GM19324 (cell line): ENCODE data around the gene LDB2.
"Not testable (repeated sequence)": the region's sequence is repeated elsewhere in the genome, so short reads cannot be mapped to it uniquely, and the experiment has no call there.

Experiments
- ATAC-seq: cut with Tn5 transposase; IDR thresholded peaks from one replicate; pipeline ENCODE4 v1.9.1; 2021; ENCODE audit warnings: mild to moderate bottlenecking, moderate library complexity; ENCODE audit not compliant: unreplicated experiment, low FRiP score

Gene LDB2

DNA sequence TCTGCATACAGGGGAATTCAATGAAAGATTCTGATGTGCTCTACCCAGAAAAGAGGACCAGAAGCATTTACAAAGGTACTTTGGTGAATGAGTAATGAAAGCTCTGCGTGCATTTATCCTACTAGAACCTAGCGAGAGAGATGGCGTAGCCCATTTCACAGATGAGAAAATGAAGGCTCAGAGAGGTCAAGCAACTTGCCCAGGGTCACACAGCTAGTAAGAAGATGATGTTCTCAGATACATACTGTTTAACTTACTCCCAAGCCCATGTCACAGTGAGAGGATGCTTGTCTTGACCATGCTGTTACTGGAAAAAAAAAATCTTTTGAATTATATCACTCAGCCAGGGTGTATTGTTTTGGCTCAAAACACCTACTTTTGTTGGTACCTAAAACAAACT, 317.3 kb downstream of the LDB2 start:
- no peak for ATAC-seq

DNA sequence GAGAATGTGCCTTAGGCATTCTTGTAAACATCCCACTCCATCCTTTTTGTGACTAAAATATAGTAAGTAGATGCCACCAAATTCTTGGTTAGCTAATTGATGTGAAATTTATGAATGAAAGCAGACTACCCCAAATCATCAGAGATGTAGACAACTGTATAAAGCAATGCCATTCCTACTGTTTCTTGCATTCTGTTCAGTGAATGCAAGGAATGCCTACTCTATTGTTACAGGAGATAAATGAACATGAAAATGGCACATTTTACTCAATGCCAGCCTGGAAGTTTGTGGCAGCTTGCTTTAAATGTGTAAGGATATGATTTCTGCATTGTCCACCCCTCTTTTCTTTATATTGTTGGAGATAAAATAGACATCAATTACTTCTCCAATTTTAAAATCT, 317.9 kb downstream of the LDB2 start:
- no peak for ATAC-seq

DNA sequence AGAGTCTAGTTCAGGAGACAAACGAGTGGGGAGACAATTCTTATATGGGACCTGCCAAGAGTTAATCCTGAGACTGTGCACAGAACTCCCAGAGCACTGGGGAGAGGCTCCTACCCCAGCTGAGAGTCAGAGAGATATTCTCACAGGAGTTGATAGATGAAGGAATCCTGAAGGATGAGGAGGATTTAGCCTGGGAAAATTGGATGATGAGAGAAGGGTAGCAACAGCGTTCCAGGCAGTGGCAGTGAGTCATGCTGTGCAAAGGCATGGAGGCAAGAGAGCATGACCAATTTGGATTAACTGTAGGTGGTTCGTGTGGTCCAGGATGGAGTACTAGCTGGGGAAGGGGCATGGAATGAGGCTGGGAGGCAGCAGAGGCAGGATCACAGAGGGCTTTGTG, 318.6 kb downstream of the LDB2 start:
- ATAC-seq, result no peak

DNA sequence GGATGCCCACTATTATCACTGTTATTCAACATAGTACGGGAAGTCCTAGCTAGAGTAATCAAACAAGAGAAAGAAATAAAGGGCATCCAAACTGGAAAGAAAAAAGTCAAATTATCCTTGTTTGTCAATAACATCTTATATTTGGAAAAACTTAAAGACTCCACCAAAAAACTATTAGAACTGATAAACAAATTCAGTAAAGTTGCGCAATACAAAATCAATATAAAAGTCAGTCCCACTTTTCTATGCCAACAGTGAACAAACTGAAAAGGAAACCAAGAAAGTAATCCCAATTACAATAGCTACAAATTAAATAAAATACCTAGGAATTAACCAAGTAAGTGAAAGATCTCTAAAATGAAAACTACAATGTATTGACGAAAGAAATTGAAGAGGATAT, 321.3 kb downstream of the LDB2 start:
- ATAC-seq, result no peak

DNA sequence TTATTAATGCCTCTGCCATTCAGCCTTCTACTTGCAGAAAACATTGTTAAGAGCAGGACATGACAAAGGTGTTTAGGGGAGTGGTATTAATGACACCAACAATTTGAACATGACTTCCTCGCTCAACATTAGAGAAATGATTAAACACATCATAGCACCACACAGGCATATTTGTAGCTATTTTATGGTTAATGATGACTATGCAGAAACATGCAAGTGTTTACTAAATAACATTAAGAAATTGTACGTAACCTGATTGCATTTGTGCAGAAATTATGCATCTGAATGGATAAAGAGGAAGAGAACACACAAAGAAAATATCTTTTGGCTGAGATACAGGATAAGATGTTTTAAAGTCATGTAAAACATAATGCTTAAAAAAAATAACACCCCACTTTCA, 323.5 kb downstream of the LDB2 start:
- no peak for ATAC-seq

DNA sequence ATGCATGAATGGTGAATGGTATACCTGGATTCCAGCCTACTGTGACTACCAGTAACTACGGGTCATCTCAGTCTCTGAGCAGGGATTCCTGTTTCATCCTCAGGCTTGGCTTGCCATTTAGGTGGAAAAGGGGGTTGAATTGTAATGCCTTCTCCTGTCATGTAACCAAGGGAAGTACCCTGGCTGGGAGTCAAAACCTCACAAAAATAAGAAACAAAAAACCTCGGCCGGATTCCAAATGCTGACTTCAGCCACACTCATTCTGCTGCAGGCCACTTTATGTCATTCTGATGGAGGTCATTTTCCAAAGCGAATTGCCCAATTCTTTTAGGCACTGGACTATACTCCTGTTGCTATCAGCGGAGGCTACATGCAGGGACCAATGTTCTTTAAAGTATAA, 324.7 kb downstream of the LDB2 start:
- ATAC-seq, result no peak

DNA sequence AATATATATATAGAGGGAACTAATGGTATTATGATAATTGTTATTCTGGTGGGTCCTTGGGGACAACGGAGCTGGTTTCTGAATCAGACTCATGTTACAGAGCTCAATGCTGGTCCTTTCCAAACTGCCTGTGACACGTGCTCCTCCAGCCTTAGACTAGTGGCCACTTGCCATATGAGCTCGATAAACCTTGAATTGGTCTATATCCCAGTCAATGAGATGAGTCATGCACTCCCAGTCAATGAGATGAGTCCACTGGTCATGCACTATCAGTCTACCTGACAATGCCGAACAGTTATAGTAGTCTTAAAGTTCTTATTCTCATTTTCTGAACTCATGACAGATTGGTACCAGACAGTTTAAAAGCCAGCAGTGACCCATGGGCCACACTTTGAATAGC, 325.2 kb downstream of the LDB2 start:
- ATAC-seq, result no peak

DNA sequence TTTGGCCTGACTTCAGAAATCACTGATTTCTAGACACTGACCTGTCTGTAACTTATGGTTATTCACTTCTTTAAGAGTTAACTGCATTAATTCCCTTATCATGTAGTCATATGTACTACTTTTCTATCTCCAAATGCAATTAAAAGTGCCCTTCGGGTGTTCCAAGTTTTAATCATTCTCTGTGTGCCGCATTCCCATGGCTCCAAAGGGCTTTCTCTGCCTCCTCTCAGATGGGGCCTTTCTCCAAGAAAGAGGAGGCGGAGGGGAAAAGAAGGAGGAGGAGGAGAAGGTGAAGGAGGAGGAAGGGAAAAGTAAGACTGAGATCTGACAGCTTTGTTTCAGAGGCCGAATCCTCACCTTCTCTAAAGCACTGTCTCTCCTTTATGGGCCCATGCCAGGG, 325.8 kb downstream of the LDB2 start:
- ATAC-seq, result no peak

DNA sequence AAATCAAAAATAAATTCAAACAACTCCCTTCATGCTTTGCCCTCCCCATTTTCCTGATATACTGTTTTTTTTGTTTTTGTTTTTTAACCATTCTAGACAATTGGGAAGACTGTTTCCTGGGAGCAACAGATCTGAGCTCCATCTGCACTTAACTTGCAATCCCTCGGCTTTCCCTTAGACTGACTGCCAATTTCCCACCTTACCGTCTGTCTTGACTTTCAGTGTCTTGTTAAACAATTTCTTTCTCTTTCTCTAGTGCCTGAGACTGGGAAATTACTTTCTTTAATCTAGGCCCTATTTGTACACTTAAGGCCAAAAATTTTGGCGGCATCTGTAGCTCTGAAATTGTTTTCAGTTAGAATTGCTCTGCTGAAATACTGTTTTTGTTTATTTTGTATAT, 326.3 kb downstream of the LDB2 start:
- no peak for ATAC-seq

DNA sequence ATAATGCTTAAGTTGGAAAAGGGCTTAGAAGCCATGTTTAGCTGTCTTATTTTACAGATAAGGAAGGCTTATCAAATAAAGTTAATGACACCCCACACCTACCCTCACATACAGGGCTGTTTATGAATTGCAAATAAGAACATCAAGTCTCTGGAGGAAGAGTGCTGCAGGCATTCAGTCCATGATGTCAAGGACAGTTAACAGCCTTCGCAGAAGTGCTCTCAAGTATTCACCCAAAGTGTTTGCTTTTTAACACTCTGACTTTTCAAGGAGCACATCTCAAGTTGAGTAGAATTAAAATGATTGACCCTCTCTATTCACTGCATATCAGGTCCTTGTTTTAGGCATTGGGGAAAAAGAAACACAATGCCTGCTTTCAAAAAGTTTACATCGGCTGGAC, 328.7 kb downstream of the LDB2 start:
- ATAC-seq, result no peak

DNA sequence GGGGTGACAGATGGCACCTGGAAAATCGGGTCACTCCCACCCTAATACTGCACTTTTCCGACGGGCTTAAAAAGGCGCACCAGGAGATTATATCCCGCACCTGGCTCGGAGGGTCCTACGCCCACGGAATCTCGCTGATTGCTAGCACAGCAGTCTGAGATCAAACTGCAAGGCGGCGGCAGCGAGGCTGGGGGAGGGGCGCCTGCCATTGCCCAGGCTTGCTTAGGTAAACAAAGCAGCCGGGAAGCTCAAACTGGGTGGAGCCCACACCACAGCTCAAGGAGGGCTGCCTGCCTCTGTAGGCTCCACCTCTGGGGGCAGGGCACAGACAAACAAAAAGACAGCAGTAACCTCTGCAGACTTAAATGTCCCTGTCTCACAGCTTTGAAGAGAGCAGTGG, 341.1 kb downstream of the LDB2 start:
- not testable (repeated sequence) for ATAC-seq

DNA sequence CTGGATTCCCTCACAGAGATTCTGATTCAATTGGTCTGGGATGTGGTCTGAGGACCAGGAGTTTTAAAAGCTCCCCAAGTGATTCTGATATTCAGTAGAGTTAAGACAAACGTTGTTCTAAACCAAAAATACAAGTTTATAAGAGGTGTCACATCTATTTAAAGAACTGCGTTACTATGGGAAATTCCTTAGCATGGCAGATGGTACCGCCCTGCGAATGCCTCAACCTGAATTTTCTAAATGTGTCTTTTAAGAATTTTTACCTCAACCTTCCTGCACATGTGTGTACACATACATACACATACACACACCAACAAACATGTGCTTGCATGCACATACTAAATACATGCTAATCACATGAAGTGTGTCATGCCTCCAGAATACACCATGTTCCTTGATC, 343.3 kb downstream of the LDB2 start:
- ATAC-seq, result no peak

DNA sequence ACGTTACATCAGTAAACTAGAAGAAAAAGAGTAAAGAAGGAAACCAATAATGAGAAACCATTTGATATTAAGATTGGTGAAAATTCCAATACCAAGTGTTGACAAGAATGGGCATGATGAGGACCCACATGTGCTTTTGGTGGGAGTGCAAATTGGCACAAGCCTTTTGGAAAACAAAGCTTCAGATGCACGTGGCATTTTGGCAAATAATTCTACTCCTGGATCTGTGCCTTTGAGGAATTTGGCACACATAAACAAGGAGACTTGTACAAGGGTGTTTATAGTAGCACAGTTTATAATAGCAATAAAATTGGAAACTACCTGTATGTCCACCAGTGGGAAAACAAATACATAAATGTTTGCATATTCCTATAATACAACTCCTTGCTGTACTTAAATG, 347.9 kb downstream of the LDB2 start:
- no peak for ATAC-seq

DNA sequence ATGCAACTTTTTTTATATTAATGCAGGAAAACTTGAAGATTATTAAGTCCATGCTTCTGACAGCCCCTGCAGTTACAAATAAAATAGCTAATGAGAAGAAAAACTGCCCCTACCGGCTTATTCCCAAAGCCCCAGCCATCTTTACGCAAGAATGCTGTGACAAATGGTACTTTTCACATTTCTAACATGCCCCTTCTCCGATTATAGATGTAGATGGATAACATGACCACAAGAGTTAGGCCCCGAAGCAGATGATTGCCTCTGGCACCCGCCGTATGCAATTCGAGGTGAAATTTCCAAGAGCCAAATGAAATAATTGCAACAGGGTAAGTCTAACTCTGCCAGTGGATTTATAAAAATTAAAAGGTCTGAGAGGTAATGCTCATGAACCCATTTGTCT, 352.8 kb downstream of the LDB2 start:
- no peak for ATAC-seq

DNA sequence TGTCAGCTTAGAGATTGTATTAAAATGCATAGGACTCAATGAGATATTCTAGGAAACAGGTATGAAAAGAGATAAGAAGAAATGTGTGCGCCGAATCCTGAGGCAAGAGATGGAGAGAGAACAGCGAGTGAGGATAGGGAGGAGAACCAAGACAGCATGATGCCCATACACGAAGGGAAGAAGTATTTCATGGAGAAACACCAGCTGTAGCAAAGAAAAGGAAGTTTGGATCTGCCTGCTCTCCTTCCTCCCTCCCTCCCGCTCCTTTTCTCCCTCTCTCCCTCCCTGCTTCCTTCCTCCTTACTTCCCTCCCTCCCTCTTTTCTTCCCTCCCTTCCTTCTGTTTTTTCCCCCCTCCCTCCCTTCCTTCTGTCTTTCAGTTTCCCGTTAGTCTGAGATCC, 353.6 kb downstream of the LDB2 start:
- ATAC-seq, result no peak

DNA sequence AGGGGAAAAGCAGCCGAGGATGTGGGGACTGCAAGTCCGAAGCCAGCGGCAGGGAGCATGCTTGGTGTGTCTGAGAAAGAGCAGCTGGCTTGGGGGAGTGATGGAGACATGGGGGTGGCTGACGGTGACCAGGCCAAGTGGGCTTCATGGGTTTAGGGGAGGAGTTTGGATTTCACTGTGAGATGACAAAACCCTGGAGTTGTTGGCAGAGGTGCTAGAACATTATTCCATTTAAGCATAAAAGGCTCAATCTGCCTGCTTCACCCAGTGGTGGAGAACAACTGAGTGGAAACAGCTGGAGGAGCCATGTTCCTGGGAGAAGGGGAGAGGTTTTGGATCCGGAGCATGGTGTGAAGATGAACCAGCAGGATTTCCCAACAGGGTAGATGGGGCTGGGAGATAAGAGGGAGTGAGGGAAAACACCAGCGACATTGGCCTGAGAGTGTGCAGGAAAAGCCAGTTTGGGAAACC, 354.2 kb downstream of the LDB2 start:
- ATAC-seq, result no peak

DNA sequence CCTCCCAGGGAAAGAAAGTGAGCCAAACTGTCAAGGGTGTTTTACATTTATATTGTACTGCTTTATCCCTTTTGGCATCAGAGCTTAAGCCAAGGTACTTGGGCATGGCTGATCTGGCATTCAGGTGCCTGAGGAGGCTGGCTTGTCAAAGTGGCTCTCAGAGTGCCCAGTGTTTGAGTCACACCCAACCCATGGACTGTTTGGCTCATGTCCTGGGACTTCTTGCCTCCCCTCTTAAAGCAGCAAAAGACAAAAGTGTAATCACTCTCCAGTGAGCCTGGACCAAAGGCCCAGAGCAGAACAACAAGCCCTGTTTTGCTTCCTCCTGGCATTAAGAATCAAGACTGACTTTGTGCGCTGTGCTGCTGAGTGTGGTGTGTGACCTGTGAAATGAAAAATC, 360.5 kb downstream of the LDB2 start:
- ATAC-seq, result no peak

DNA sequence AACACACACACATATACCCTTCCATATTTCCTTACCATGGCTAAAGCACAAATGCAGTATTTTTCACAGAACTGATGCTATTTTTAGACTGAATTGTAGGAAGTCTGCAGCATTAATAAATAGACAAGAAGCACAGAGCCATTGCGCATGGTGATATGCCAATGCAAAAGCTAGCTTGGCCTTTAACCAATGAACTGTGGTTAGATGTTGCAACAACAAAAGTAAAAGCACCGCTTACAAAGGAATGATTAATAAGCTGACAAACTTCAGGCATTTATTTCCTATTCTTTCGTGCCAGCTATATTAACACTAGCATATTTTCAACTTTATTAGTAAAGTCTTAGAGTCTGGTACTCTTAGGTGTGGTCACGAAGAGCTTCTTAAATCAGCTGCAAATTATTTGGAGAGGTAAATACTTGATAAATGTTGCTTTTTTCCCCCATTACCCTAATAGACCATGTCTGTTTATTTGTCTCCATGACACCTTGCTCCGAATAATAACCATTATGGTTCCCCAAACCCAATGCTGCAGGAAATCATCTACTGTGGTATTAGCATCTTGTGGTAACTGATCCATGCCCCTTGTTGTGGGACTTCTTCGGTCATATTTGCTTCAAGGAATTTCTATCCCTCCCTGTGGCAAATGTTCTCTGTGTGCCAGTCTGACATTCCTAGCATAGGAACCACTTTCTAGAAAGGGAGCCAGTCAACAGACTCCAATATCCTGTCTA, 366.0 kb downstream of the LDB2 start:
- no peak for ATAC-seq

DNA sequence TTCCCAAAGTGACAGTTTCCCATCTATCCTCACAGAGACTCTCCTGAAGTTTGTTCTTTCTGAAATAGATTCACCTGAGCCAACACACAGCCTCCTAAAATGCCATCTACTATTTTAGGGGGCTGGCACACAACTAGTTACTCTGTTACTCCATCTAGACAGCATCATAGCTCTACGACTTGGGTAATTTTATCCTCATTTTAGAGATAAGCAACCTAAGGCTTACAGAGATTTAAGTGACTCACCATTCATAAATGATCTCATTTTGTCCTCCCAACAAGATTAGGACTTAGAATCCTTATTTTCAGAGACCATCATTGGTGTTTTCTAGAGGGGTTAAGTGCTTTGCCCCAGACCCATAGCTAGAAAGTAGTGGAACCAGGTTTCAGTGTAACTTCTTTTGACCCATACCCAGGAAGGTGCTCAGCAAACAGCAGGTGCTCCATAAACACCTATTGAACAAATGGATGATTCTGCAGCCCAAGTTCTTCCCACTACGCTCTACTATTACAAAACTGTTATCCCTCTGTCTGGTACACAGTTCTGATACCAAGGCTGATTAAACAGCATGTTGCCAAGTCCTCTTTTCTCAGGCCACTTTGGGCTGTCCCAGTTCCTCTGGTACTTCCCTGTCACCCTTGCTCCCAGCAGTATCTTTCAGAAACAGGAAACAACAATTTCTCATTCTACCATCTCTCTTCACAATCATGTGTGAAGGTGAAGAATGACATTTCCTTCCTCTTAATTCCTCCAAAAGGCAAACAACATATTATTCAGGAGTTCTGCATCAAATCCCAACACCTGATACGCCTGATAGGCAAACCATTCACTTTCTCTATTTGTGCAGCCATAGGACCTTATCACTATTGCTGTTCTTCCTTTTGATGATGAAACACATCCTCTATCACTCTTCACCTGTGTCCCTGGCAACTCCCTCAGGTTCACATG, 367.5 kb downstream of the LDB2 start:
- no peak for ATAC-seq

DNA sequence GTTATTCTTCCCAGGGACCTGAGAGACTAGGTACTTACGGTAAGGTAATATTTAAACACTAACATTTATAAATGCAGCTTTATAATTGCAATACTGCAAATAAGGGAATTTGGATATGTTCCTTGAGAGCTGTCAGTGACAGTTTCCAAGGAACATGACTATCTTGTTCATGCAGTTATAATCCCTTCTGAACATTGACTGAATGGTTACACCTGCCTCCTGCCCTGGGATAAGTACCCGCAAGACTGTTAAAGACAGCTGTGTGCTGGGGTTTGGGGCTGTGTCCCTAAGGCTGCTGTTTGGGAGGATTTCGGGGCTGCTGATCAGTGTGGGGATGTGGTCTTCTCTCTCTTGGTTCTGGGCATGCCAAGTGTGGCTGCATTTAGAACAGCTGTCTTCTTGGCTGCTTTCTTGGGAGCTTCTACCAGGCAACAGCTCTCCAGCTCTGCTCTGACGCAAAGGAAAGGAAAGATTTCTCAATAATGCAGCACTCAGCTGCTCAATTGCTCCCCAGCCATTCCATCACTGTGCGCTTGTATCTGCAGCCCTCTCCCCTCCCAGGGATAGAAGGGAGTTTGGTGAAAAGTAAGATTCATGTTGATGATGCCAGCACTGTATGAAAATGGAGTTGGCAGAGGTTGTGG, 373.4 kb downstream of the LDB2 start:
- ATAC-seq, result no peak

DNA sequence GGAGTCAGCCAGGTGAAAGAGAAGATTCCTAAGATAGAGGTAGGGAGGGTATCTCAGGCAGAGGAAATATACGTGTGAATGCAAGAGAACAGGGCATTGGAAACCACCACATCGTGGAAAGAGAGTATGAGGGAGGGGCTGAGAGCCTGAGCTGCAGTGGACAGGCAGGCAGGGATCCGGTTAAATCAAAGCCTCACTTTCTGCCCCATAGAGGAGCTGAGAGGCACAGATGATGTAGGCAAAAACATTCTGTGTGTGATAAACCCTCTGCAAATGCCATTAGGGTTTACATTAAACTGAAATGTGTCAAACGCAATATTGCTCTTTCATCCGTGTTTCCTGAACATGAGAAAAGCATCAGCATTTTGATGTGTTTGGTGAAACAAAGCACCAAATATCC, 374.0 kb downstream of the LDB2 start:
- ATAC-seq, result no peak
